DMS114 treated with DMSO at 0.1 percent for 48 hours (cell line): Measurements from ENCODE around the gene RALY.

Source experiments
- DNase-seq: peaks from one replicate; lab custom pipeline; 2025; ENCODE audit not compliant: unreplicated experiment; lab: John Stamatoyannopoulos, UW

Gene RALY

GRCh38 chr20:34102342-34102741 lies 108.6 kb downstream of the RALY start:
- no peak for DNase-seq

GRCh38 chr20:34104059-34104458 lies 110.3 kb downstream of the RALY start:
- no peak for DNase-seq

GRCh38 chr20:34105978-34106675 lies 112.4 kb downstream of the RALY start:
- DNase-seq: no peak

- no peak for DNase-seq
Measured at GRCh38 chr20:34108616-34109174, 115.0 kb downstream of the RALY start.

- no peak for DNase-seq
Measured at GRCh38 chr20:34109442-34109841, 115.7 kb downstream of the RALY start.

- DNase-seq: no peak
Measured at GRCh38 chr20:34110025-34110744, 116.5 kb downstream of the RALY start.

- DNase-seq: no peak
Measured at GRCh38 chr20:34110745-34111641, 117.3 kb downstream of the RALY start.

GRCh38 chr20:34111702-34112599 lies 118.2 kb downstream of the RALY start, which contains the start of gene EIF2S2:
Gene EIF2S2 (minus strand): TSS chr20:34112243. CDS start chr20:34112110, 133 bp downstream.
- DNase-seq: peak; percentile 91

- peak; percentile 46 for DNase-seq
Measured at GRCh38 chr20:34112600-34113101, 118.9 kb downstream of the RALY start.

GRCh38 chr20:34114809-34115208 lies 121.1 kb downstream of the RALY start:
- no peak for DNase-seq

GRCh38 chr20:34115232-34115631 lies 121.5 kb downstream of the RALY start:
- DNase-seq: no peak

GRCh38 chr20:34120213-34120612 lies 126.5 kb downstream of the RALY start:
- DNase-seq: no peak

GRCh38 chr20:34122274-34122980 lies 128.7 kb downstream of the RALY start:
- no peak for DNase-seq

GRCh38 chr20:34123309-34123708 lies 129.6 kb downstream of the RALY start:
- no peak for DNase-seq

- no peak for DNase-seq
Measured at GRCh38 chr20:34124469-34125249, 130.9 kb downstream of the RALY start.

- DNase-seq: no peak
Measured at GRCh38 chr20:34127792-34128191, 134.1 kb downstream of the RALY start.

GRCh38 chr20:34129518-34130162 lies 135.9 kb downstream of the RALY start:
- DNase-seq: peak; percentile 61

GRCh38 chr20:34131491-34131890 lies 137.8 kb downstream of the RALY start:
- DNase-seq: no peak
